Spleen (tissue), 7 donors: ENCODE data around the gene CEMIP2.

Source experiments
- POLR2AphosphoS5 ChIP-seq, 3 donors: sonication (generic); formaldehyde crosslinking; IDR thresholded peaks; one replicate each; pipeline ENCODE4 v1.5.1; 2017; ENCODE audit warnings: antibody characterized with exemption in 3 of 3
- TF ChIP-seq, protein P1 (sequence below), 11 experiments: fragments of 200-600 bp in 7 of 11; fragments of 450-650 bp in 4 of 11; sonication (generic) in 4 of 11; IDR thresholded peaks in 8 of 11; conservative IDR thresholded peaks in 3 of 11; 1 replicate in 7 of 11; 2 replicates in 4 of 11; pipeline versions ENCODE4 v1.4.0 to v1.8.0; 2016 to 2021; ENCODE audit warnings: antibody characterized with exemption in 11 of 11, inconsistent platforms in 4 of 11, mild to moderate bottlenecking in 1 of 11
- donor health status: DM: no; HTN: no; CAD: no; lungs with moderate emphysema.
- donor health status: DM: no; HTN: no; CAD: no.
- donor health status: DM: no; HTN: no; CAD: no.

DNA sequence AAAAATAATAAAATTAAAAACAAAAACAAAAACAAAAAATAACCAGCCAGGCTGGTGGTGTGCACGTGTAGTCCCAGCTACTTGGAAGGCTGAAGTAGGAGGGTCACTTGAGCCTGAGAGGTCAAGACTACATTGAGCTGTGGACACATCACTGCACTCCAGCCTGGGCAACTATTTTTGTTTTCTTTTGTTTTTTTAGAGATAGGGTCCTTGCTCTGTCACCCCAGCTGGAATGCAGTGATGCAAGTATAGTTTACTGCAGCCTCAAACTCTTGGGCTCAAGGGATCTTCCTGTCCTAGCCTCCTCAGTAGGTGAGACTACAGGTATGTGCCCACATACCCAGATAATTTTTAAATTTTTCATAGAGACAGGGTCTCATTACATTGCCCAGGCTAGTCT is 80.6 kb downstream of the CEMIP2 start:
- TF ChIP-seq, protein P1, sequence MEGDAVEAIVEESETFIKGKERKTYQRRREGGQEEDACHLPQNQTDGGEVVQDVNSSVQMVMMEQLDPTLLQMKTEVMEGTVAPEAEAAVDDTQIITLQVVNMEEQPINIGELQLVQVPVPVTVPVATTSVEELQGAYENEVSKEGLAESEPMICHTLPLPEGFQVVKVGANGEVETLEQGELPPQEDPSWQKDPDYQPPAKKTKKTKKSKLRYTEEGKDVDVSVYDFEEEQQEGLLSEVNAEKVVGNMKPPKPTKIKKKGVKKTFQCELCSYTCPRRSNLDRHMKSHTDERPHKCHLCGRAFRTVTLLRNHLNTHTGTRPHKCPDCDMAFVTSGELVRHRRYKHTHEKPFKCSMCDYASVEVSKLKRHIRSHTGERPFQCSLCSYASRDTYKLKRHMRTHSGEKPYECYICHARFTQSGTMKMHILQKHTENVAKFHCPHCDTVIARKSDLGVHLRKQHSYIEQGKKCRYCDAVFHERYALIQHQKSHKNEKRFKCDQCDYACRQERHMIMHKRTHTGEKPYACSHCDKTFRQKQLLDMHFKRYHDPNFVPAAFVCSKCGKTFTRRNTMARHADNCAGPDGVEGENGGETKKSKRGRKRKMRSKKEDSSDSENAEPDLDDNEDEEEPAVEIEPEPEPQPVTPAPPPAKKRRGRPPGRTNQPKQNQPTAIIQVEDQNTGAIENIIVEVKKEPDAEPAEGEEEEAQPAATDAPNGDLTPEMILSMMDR (IDR thresholded peaks at IDR 0.05 in 8 of 11, conservative IDR thresholded peaks at IDR 0.05 in 3 of 11) = no peak
- no peak for TF ChIP-seq POLR2AphosphoS5 (IDR thresholded peaks at IDR 0.05)
